Gastroesophageal sphincter (tissue), 3 donors: Measurements from ENCODE around the gene XPNPEP2.

Source experiments
- CTCF ChIP-seq, 4 experiments: fragments of 200-600 bp in 2 of 4; fragments of 450-650 bp in 2 of 4; sonication (generic) in 1 of 4; IDR thresholded peaks; one replicate each; pipeline ENCODE4 v1.5.1; 2017 to 2019; ENCODE audit warnings: antibody characterized with exemption in 4 of 4, mild to moderate bottlenecking in 2 of 4, moderate library complexity in 2 of 4
- POLR2A ChIP-seq, 2 donors: fragments of 450-650 bp; IDR thresholded peaks; one replicate each; pipeline ENCODE4 v1.6.1; 2017; ENCODE audit warnings: antibody characterized with exemption in 2 of 2, mild to moderate bottlenecking in 2 of 2, moderate library complexity in 1 of 2
- POLR2AphosphoS5 ChIP-seq: sonication (generic); formaldehyde crosslinking; IDR thresholded peaks from one replicate; pipeline ENCODE4 v1.6.1; 2017; ENCODE audit warnings: antibody characterized with exemption

- no peak for TF ChIP-seq POLR2A (IDR thresholded peaks at IDR 0.05)
- TF ChIP-seq CTCF (IDR thresholded peaks at IDR 0.05): no peak
- no peak for TF ChIP-seq POLR2AphosphoS5
These were observed 44.0 kb upstream of the XPNPEP2 start for GRCh38 chrX:129694805-129695204.
